NCI-H1048 (cell line): Measurements from ENCODE around the gene PCED1A.

Source experiments
- DNase-seq: peaks from one replicate; lab custom pipeline; 2025; lab: John Stamatoyannopoulos, UW

The PCED1A gene

DNA sequence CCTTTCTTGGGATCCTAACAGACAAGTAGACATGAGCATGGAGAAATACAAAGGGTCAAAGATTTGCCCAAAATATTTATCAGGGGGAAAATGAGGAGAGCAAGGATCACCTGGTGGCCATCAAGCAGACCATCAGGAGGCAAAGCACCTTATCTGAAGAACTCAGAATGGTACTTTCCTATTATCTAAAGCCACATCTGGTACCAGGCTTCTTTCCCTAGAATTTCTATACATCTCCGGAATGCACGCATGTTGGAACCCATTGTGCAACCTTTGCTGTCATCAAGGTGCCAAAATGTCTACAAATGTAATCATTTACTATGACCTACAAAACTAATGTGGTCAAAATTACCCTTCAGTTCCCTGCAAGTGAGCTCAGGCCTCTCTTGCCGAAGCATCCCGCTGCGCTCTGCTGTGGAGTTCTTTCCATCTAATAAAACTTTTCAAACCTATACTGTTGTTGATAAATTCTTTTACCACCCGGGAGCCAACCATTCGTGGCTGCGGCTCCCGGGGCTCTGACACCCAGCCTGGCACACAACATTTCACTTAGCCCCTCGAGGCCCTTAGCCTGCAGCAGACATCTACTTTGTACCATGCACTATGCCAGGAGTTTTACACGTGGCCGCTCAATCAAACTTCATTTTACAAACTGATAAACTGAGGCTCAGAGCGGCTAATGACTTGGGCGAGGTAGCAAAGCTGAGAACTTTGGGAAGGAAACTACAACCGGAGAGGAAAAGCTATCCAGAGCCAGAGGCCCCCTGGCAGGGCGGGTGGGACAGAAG is 36.2 kb downstream of the PCED1A start:
- DNase-seq, result no peak

DNA sequence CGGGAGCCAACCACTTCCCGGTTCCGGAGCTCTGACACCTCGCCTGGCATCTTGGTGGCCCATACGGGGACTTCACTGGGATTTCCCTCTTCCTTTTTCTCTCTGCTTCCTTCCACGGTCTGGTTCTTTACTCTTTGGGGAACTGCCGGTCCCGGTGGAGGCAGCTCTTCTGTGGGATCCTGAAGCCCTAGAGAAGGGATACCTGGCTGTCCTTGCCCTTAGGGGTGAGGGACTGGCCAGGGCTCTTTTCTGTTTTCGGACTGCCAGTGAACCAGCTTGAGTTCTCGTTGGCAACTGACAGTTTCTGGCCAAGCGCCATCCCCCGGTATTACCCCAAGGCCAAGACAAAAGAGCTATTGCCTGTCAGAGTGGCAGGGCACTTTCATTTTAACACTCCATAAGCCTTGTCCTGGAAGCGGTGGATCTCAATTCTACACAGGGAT is 39.1 kb downstream of the PCED1A start:
- DNase-seq, result no peak

DNA sequence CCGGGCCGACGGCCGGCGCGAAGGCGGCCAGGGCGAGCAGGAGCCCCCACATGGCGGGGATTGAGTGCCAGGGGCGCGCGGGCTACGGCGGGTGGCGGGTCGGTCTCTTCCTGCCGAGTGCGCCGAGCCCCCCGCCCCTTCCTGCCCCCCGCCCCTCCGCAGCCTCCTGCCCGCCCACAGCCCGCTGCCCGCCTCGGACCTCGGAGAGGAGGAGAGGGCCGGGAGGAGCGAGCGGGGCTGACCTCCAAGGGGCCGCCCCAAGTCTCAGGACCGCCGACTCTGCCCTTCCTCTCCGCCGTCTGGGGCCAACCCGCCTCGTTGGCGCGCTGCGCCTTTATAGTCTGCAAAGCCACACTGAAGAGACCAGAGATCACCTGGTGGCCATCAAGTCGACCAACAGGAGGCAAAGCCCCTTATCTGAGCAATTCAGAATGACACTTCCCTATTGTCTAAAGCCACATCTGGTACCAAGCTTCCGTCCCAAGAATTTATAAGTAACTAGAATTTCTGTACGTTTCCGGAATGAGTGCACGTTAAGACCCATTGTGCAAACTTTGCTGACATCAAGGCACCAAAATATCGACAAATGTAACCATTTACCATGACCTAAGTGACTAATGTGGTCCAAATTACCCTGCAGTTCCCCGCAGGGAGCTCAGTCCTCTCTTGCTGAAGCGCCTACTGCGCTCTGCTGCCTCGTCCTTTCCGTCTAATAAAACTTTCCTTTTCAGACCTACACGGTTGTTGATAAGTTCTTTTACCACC is 39.8 kb downstream of the PCED1A start, which contains the start of gene CPXM1:
CPXM1 (minus strand) TSS at position 107 of the 765 bp plus-strand sequence; CDS start at position 52, 55 bp downstream.
- DNase-seq, result no peak

DNA sequence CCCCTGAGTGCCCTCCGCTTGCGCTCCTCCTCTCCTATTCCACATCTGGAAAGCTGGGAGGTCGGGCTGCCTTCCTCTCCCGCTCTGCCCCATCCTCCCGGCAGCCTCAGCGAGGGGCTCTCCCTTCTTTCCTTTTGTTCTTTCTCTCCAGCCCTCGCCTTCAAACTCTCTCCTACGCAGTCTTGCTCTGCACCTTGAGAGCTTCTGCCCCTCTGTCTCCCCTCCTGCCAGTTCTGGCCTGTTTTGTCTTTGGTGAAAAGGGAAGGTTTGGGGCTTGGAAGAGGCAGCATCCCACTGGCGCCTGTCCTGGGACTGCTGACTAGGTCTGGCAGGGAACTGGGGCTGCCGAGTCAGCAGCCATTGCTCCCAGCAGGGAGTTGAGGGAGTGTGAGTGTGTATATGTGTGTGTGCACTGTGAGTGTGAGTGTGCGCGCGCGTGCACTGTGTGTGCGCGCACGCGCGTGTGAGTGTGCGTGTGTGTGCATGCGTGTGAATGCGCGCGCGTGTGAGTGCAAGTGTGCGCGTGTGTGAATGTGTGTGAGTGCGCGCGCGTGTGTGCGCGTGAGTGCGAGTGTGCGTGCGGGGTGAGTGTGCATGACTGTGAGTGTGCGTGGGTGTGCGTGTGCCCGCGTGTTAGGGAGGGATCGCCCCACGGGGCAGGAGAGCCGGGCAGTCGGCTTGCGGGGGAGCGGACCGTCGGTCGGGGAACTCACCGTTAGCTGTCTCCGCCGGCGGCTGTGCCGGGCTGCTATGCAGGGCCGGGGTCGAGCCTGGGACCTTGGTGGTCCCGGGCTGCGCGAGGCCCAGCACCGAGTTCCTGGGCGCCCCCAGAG is 40.6 kb downstream of the PCED1A start:
- no peak for DNase-seq

DNA sequence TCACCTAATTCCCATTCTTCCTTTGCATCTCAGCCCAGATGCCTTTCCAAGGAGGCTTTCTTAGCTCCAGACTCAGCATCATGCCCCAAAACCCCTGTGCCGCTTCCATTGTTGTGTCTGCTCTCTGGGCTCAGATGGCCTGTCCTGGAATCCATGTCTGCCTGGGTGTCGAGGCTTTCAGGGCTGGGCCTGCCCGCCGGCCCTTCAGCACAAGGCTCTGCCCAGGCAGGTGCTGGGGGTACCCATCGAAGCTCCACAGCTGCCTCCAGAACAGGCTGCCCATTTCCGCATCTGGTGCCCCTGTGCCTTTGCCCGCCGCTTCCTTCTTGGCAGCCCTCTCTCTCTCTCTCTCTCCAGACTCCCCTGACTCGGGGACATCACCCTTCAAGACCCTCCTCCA is 41.2 kb downstream of the PCED1A start:
- no peak for DNase-seq

DNA sequence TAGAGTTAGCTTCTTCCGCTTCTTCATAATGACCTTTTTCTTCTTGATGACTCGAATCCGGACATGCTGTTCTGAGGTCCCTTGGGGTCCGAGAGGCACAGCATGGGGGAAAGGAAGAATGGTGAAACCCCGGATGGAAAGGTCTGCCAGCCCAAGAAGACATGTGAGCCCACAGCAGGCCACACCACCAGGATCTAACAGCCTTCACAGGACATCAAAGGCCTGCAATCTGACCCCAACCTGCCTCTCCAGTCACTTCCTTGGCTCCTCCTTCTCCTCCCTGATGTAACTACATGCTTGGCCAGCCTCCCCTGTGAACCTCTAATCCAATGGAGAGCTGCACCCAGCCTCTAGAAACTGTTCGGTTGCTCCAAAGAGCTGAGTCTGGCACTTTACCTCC is 41.6 kb downstream of the PCED1A start:
- no peak for DNase-seq

DNA sequence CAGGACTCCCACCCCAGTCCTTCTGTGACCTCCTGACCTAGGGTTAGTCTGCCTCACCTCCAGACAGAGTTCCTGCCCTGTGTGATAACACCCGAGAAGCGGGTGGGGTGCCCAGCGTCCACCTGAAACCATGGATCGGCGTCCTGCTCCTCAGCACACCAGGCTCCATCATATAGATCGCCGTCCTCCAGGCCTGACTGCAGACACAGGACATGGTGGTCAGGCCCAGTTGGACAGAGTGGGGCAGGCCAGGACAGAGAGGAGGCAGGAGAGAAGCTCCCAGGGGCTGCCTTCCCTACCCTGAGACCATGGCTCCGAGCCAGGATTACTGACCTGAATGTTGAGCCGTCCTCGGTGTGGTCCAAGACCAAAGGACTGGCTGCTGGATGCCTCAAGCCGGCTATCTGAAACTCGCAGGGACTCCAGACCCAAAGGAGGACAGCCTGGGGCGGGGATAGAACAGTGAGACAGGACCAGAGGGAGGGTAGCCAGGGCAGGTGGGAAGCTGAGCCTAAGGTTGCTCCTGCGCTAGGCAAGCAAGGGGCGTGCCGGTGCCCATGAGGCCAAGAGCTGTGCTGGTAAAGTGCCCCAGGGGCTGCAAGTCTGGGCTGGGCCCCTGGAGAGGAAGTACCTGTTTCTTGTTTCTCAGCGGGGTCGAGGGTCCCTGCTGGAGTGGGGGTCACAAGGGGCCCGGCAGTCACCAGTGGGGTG is 42.2 kb downstream of the PCED1A start:
- no peak for DNase-seq

DNA sequence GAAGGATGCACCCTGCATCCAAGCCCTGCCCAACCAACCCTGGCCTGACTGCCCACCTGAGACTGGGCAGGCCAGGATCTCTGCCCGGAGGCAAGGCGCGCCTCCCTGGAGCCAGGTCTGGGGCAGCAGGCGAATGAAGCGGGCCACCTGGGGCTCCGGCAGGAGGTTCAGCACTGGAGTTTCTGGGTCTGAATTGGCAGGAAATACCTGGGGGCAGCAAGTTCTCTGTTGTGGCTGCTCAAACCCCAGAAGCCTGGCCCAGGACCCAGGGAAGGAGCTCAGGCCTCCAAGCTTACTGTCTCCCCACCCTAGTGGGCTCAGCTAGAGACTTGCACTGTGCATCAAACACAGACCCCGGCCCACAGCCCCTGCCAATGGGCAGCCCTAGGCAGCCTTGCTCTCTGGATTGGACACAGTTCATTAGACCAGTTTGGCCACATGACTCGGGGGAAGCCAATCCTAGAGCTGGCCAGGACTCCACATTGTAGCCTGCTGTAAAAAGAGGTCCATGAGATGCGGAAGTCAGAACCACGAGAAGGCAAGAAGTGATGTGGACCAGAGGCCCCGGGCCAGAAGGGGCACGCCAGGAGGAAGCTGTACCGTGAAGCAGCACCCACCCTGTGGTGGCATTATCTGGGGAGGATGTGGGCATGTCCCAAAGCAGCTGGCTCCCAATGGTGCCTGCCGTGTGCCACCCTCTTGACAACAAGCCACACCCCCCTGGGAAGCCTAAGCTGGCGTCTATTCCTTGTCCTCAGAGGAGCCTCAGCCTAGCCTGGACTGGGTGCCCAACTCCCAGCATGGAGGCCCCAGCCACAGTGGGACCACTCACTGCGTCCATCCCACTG is 43.1 kb downstream of the PCED1A start:
- no peak for DNase-seq

DNA sequence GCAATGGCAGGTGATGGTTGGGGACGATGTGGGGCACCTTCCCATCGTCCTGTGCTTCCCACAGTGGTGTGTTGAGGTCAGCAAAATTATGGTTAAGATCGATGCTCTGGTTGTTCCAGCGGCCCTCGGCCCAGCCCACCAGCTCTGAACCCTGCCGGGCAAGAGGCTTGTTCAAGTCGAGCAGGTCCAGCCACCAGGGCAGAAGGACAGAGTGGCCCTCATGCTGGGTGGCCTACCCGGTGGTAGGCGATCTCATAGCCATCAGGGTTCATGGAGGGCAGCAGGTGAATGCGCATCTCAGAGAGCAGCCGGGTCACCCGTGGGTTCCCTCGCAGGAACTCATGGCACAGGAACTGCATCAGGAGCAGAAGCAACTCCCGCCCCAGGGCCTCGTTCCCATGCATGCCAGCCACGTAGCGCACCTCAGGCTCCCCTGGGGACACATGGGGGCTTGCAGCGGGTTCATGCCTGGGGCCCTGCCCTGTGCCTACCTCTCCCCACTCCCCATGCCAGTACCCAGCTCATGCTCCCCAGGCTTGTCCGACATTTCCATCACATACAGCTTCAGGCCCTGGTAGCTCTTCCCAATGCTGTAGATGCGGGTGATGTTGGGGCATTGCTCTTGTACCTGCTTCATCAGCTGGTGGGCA is 44.3 kb downstream of the PCED1A start:
- no peak for DNase-seq

DNA sequence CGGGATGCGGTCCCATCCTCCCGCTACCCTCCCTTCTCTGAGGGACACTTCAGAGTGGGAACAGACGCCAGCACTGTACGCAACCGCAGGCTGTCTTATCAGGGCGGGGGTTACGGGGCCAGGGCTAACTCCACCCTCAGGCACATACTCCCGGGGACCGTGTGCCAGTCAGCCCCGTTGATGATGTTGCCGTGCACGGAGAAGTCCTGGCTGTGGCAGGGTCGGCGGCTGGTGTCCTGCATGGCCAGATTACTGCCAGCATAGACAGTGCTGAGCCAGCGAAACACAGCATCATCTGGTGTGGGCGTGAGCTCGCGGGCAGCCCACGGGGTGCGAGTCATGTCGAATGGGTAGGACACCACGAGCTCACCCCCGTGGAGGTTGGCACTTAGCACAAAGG is 45.0 kb downstream of the PCED1A start:
- DNase-seq, result no peak

DNA sequence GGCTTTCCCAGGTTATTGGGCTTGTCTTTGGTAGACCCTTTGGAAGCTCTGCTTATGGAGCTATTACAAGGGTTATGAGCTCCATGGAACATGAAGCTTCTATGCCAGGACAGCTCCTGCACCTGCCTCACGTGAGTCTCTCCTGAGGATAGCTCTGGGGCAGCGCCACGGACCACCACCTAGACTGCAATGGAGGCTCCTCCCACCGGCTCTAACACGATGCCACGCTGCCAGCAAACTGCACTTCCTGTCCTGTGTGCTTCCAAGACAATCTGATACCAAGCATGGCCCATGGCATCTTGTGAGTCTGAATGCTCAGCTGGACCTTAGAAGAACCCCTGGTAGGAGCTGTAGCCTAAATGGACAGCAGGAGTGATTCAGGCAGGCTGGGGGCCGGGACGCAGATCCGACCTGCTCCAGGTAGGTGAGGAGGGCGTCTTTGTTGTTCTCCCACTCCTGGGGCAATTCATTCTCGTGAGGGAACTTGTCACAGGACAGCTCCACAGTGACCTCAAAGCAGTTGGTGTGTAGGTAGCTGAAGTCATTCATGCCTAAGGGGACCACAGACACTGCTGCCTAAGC is 45.5 kb downstream of the PCED1A start:
- DNase-seq, result no peak

DNA sequence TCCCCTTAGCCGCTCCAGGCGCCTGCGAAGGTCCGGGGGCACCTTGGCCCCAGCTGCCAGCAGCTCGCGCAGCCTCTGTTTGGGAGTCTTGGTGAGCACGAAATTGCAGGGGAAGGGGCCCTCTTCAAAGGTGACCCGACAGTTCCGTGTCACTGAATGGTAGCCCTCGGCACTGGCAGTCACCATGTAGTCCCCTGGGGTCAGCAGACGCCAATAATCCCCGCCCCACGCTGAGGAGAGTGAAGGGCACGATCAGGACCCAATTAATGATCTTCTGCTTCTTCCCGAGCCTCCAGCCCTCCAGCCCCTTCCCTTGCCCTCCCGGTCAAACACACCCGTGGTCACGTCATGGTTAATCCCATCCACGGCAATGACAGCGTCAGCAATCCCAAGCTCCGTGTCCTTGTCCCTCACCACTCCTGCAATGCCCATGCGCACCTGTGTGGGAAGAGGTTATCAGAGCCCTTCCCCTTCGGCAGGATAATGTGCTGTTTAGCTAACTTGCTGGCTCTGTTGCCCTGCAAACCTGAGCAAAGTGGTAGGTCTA is 46.2 kb downstream of the PCED1A start:
- DNase-seq, result no peak

DNA sequence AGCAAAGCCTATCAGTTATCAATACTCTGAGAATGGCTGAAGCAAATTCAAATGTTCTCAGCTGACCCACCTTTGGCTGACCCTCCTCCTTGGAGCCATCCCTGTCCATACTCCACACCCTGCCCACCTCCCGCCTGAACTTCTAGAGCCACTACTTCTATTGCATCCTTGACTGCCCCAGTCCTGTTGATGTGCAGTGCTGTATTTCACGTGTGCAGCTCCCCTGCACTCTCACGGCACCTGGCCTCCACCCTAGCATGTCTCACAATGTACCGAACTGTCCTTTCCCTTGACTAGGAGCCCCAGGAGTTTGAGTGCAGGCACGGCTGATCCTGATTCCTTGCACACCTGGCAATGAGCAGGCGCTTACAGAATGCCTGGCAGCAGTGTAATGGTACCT is 47.0 kb downstream of the PCED1A start:
- DNase-seq, result no peak
